OCI-LY7 (cell line): ENCODE measurements around the gene FOXD4L3. TPM values are rescaled to one million over a fixed set of nuclear protein-coding genes. Genes with fewer than 3 reads are reported as not detected.
"Not testable (repeated sequence)": the region's sequence is repeated elsewhere in the genome, so short reads cannot be mapped to it uniquely, and the experiment has no call there.

Experiments used
- BruUV-seq: library from RNA; stranded (reverse); fragments of 400-500 nt; replicated peaks from 2 replicates; lab custom pipeline; 2021; lab: Mats Ljungman, UMichigan
- CTCF ChIA-PET: fragments of 300-600 bp; sonication (Branson Sonifier 250); formaldehyde crosslinking; loops from one replicate; lab custom pipeline; 2022; ENCODE audit warnings: antibody characterized with exemption; ENCODE audit not compliant: unreplicated experiment; lab: Charles Lee
- POLR2A ChIA-PET: fragments of 300-600 bp; sonication (Branson Sonifier 250); formaldehyde crosslinking; loops from one replicate; lab custom pipeline; 2022; ENCODE audit warnings: antibody characterized with exemption; lab: Charles Lee
- DNase-seq: peaks from one replicate; pipeline ENCODE4 v3.0.0-alpha.2; 2015; ENCODE audit warnings: low spot score
- H2AFZ ChIP-seq: fragments of 200-600 bp; sonication (generic), shearing (Covaris generic); 2 replicates; pipeline ENCODE4 v1.6.1; 2014; ENCODE audit warnings: mild to moderate bottlenecking, antibody characterized with exemption, low read length, moderate library complexity
- H3K27ac ChIP-seq: fragments of 200-600 bp; sonication (generic); 2 replicates; pipeline ENCODE4 v1.5.1; 2014; ENCODE audit warnings: mixed run types, low read depth, mild to moderate bottlenecking, moderate library complexity, low read length, inconsistent platforms; ENCODE audit not compliant: poor library complexity, severe bottlenecking
- H3K36me3 ChIP-seq: fragments of 200-600 bp; sonication (generic); 2 replicates; pipeline ENCODE4 v1.6.1; 2014; ENCODE audit warnings: mild to moderate bottlenecking, antibody characterized with exemption, low read length, moderate library complexity, mixed read lengths; ENCODE audit not compliant: insufficient read depth
- H3K4me1 ChIP-seq: fragments of 200-600 bp; sonication (generic); 2 replicates; pipeline ENCODE4 v1.5.1; 2014; ENCODE audit warnings: mild to moderate bottlenecking, low read length; ENCODE audit not compliant: insufficient read depth, poor library complexity, severe bottlenecking
- H3K4me2 ChIP-seq: fragments of 200-600 bp; sonication (generic); 2 replicates; pipeline ENCODE4 v1.6.1; 2014; ENCODE audit warnings: mild to moderate bottlenecking, low read length
- H3K4me3 ChIP-seq: fragments of 200-600 bp; sonication (generic); 2 replicates; pipeline ENCODE4 v1.5.1; 2014; ENCODE audit warnings: mild to moderate bottlenecking, low read depth, low read length; ENCODE audit not compliant: poor library complexity, severe bottlenecking
- H3K79me2 ChIP-seq: fragments of 200-600 bp; sonication (generic); 2 replicates; pipeline ENCODE4 v1.6.1; 2016; ENCODE audit warnings: low read depth, mild to moderate bottlenecking, low read length, moderate library complexity, mixed read lengths; ENCODE audit not compliant: insufficient read depth
- H3K9me2 ChIP-seq: fragments of 200-600 bp; sonication (generic); 2 replicates; pipeline ENCODE4 v1.6.1; 2016; ENCODE audit warnings: mild to moderate bottlenecking, low read length, mixed read lengths; ENCODE audit not compliant: insufficient read depth
- H3K9me3 ChIP-seq: fragments of 200-600 bp; sonication (generic); 2 replicates; pipeline ENCODE4 v1.6.1; 2014; ENCODE audit warnings: mild to moderate bottlenecking, mixed run types, low read length, mixed read lengths
- H4K20me1 ChIP-seq: fragments of 200-600 bp; sonication (generic); 2 replicates; pipeline ENCODE4 v1.6.1; 2014; ENCODE audit warnings: mild to moderate bottlenecking, antibody characterized with exemption, low read length, moderate library complexity, mixed read lengths; ENCODE audit not compliant: insufficient read depth
- intact Hi-C: fragments of 100-400 bp; cut with micrococcal nuclease; formaldehyde crosslinking; loops from one replicate; pipeline ENCODE4 v1.10.0; 2022; ENCODE audit not compliant: unreplicated experiment
- total RNA-seq, 2 experiments: library from RNA; depleted of rRNA in 1 of 2; stranded (reverse); fragments of >200 nt in 1 of 2; shearing (Covaris generic) in 1 of 2; gene quantifications; 2 replicates each; pipeline ENCODE4 v1.2.3, GENCODE V29; 2014 to 2022

Gene FOXD4L3
- total RNA-seq, 2 experiments from 2014 or later = 0.68 to 0.98 TPM

GRCh38 chr9:68324518-68324917 is 21.9 kb downstream of the FOXD4L3 start:
- BruUV-seq, intact Hi-C loops, CTCF ChIA-PET, H3K9me3 ChIP-seq, DNase-seq, H3K4me1 ChIP-seq, H3K36me3 ChIP-seq, H3K4me2 ChIP-seq, H3K79me2 ChIP-seq, H3K27ac ChIP-seq, H4K20me1 ChIP-seq, H2AFZ ChIP-seq, POLR2A ChIA-PET, H3K9me2 ChIP-seq, H3K4me3 ChIP-seq: not testable (repeated sequence)

GRCh38 chr9:68329106-68329505 is 26.4 kb downstream of the FOXD4L3 start:
- DNase-seq, CTCF ChIA-PET: not testable (repeated sequence)

GRCh38 chr9:68330531-68331173 is 28.0 kb downstream of the FOXD4L3 start:
- H3K79me2 ChIP-seq, POLR2A ChIA-PET, intact Hi-C loops, CTCF ChIA-PET, H3K9me2 ChIP-seq, H3K4me1 ChIP-seq, BruUV-seq, H3K27ac ChIP-seq, H4K20me1 ChIP-seq, H3K4me2 ChIP-seq, H3K4me3 ChIP-seq, DNase-seq, H3K9me3 ChIP-seq, H3K36me3 ChIP-seq, H2AFZ ChIP-seq: not testable (repeated sequence)

More at GRCh38 chr9:68329106-68329505, 26.4 kb downstream of the FOXD4L3 start:
- H3K9me3 ChIP-seq, H3K9me2 ChIP-seq, H3K4me1 ChIP-seq, H3K4me3 ChIP-seq, intact Hi-C loops, H4K20me1 ChIP-seq, BruUV-seq, H2AFZ ChIP-seq, H3K4me2 ChIP-seq, H3K79me2 ChIP-seq, H3K27ac ChIP-seq, H3K36me3 ChIP-seq, POLR2A ChIA-PET: not testable (repeated sequence)

GRCh38 chr9:68332122-68332521 is 29.5 kb downstream of the FOXD4L3 start:
- H3K9me2 ChIP-seq, H3K79me2 ChIP-seq, H3K4me2 ChIP-seq, H3K27ac ChIP-seq, H3K36me3 ChIP-seq, H3K9me3 ChIP-seq, DNase-seq, H3K4me3 ChIP-seq, H2AFZ ChIP-seq, intact Hi-C loops, H4K20me1 ChIP-seq, BruUV-seq, POLR2A ChIA-PET, CTCF ChIA-PET, H3K4me1 ChIP-seq: not testable (repeated sequence)

- CTCF ChIA-PET, H3K27ac ChIP-seq, POLR2A ChIA-PET, H2AFZ ChIP-seq, H3K9me2 ChIP-seq, BruUV-seq, H3K9me3 ChIP-seq, DNase-seq, H3K79me2 ChIP-seq, H4K20me1 ChIP-seq, intact Hi-C loops, H3K36me3 ChIP-seq, H3K4me2 ChIP-seq, H3K4me1 ChIP-seq, H3K4me3 ChIP-seq: not testable (repeated sequence)
Measured at GRCh38 chr9:68335935-68336334, 33.3 kb downstream of the FOXD4L3 start.

GRCh38 chr9:68336639-68337339 is 34.1 kb downstream of the FOXD4L3 start:
- H3K36me3 ChIP-seq, POLR2A ChIA-PET, intact Hi-C loops, H3K4me3 ChIP-seq, H3K9me2 ChIP-seq, H3K9me3 ChIP-seq, H3K4me2 ChIP-seq, H3K27ac ChIP-seq, CTCF ChIA-PET, DNase-seq, H4K20me1 ChIP-seq, H3K79me2 ChIP-seq, H2AFZ ChIP-seq, H3K4me1 ChIP-seq, BruUV-seq: not testable (repeated sequence)
